Rectal smooth muscle tissue (tissue), 1 donor: Measurements from ENCODE around the gene PLXNA3.

Source experiments
- H3K27ac ChIP-seq: one replicate; pipeline ENCODE4 v1.7.0; 2013; ENCODE audit warnings: low read depth, low read length, inconsistent platforms
- H3K27me3 ChIP-seq: one replicate; pipeline ENCODE4 v1.7.0; 2013; ENCODE audit warnings: low read length; ENCODE audit not compliant: control insufficient read depth, insufficient read depth
- H3K36me3 ChIP-seq: one replicate; pipeline ENCODE4 v1.7.0; 2013; ENCODE audit warnings: low read length; ENCODE audit not compliant: control insufficient read depth, insufficient read depth
- H3K4me1 ChIP-seq: one replicate; pipeline ENCODE4 v1.7.0; 2013; ENCODE audit warnings: low read length; ENCODE audit not compliant: control insufficient read depth, insufficient read depth
- H3K4me3 ChIP-seq: one replicate; pipeline ENCODE4 v1.7.0; 2013; ENCODE audit warnings: low read length
- H3K9ac ChIP-seq: one replicate; pipeline ENCODE4 v1.7.0; 2013; ENCODE audit warnings: low read length

The PLXNA3 gene

GRCh38 chrX:154428176-154429171 lies 29.6 kb upstream of the PLXNA3 start, which contains the start of gene ATP6AP1:
Gene ATP6AP1, plus strand, starts transcription at chrX:154428677. Its CDS starts 16 bp downstream, at chrX:154428693.
- Histone ChIP-seq H3K27ac (peak within 1 kb of the TSS; percentile 64), H3K9ac (no peak within 1 kb of the TSS)

DNA sequence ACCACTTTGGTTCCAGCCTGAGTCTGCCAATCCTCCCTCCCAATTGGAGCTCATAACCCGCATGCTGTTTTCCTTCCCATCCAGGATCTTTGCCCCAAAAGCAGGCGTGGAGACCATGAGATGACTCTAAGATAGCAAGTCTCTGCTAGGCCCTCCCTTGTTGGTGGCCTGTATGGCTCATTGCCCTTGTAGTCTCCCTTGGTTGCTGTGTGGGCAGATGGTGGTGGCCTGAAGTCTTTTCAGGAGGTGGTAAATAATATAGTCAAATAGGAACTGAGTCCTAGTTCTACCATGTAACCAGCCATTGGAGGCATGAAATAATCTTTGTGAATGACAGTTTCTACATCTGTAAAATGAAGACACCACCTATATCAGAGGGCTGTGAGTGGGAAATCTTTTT lies 28.4 kb upstream of the PLXNA3 start:
- H3K4me1 ChIP-seq = peaks cover 6% of the 10 kb centered on the region
- peaks cover 12% of the 10 kb centered on the region for H3K36me3 ChIP-seq
- H3K27me3 ChIP-seq = no peaks in the 10 kb centered on the region
- H3K27ac ChIP-seq = no peak overlapping the region
- H3K4me3 ChIP-seq = peak overlapping the region; percentile 77
- H3K9ac ChIP-seq = no peak overlapping the region

More at GRCh38 chrX:154428176-154429171, 29.6 kb upstream of the PLXNA3 start, which contains the start of gene ATP6AP1:
- H3K4me1 ChIP-seq = peaks cover 6% of the 10 kb centered on the region
- peaks cover 7% of the 10 kb centered on the region for H3K36me3 ChIP-seq
- H3K27me3 ChIP-seq = no peaks in the 10 kb centered on the region
- H3K4me3 ChIP-seq = peak within 1 kb of the TSS; percentile 77

GRCh38 chrX:154430479-154430878 lies 27.6 kb upstream of the PLXNA3 start:
- no peaks in the 10 kb centered on the region for H3K27me3 ChIP-seq
- no peak overlapping the region for H3K4me3 ChIP-seq
- peaks cover 6% of the 10 kb centered on the region for H3K4me1 ChIP-seq
- no peak overlapping the region for H3K9ac ChIP-seq
- no peak overlapping the region for H3K27ac ChIP-seq
- H3K36me3 ChIP-seq = peaks cover 12% of the 10 kb centered on the region

DNA sequence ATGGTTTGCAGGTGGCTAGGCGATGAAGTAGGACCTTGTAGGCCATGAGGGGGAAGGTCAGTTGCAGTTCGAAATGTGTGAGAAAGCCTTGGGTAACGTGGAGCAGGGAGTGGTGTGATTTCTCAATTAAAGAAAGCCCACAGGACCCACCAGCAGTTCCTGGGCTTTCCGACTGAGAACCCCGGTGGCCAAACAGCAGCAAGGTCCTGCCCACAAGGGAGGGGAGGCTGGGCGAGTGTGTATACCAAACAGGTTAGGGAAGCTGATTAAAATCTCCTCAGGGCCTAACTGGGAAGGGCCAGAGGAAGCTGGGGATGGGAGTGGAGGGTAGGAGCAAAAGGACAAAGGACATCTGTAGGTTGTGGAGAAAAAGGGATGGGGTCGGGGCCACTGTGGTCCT lies 27.2 kb upstream of the PLXNA3 start:
- no peak overlapping the region for H3K9ac ChIP-seq
- H3K27ac ChIP-seq = no peak overlapping the region
- H3K27me3 ChIP-seq = no peaks in the 10 kb centered on the region

DNA sequence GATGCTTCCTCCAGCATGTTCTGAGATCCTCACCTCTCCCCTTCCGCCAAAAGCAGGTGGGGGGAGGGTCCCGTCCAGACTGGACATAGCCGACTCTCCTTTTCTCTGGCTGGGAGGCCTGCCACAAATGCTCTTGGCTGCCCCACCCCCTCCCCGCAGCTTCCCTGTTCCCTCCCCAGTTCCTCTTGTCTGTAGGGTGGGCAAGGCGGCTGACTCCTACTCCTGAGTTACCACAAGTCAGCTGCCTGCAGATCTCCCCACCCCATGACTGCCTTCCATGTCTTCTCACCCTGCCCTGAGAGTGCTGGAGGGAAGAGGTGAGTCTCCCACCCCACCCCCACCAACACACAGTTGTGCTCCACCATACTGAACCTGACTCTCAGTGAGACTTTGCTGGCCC lies 26.7 kb upstream of the PLXNA3 start:
- peaks cover 6% of the 10 kb centered on the region for H3K4me1 ChIP-seq
- no peak overlapping the region for H3K4me3 ChIP-seq
- peaks cover 12% of the 10 kb centered on the region for H3K36me3 ChIP-seq
- H3K9ac ChIP-seq = no peak overlapping the region
- H3K27ac ChIP-seq = no peak overlapping the region
- H3K27me3 ChIP-seq = no peaks in the 10 kb centered on the region

More for the DNA sequence above, 27.2 kb upstream of the PLXNA3 start:
- Histone ChIP-seq H3K36me3 (peaks cover 12% of the 10 kb centered on the region), H3K4me3 (no peak overlapping the region), H3K4me1 (peaks cover 6% of the 10 kb centered on the region)

DNA sequence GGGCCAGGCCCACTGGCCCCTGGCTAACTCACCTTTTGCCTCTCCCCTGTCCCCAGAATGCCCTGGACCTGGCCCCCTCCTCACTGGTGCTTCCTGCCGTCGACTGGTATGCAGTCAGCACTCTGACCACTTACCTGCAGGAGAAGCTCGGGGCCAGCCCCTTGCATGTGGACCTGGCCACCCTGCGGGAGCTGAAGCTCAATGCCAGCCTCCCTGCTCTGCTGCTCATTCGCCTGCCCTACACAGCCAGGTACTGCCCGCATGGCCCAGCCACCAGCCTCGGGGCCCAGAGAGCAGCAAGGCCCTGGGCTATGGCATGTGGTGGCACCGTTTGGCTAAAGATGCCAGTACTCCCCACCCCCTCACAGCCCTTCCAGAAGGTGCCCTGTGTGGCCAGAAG lies 25.9 kb upstream of the PLXNA3 start:
- H3K4me1 ChIP-seq = peaks cover 6% of the 10 kb centered on the region
- H3K4me3 ChIP-seq = no peak overlapping the region
- peaks cover 12% of the 10 kb centered on the region for H3K36me3 ChIP-seq
- H3K27me3 ChIP-seq = no peaks in the 10 kb centered on the region
- no peak overlapping the region for H3K9ac ChIP-seq
- no peak overlapping the region for H3K27ac ChIP-seq

DNA sequence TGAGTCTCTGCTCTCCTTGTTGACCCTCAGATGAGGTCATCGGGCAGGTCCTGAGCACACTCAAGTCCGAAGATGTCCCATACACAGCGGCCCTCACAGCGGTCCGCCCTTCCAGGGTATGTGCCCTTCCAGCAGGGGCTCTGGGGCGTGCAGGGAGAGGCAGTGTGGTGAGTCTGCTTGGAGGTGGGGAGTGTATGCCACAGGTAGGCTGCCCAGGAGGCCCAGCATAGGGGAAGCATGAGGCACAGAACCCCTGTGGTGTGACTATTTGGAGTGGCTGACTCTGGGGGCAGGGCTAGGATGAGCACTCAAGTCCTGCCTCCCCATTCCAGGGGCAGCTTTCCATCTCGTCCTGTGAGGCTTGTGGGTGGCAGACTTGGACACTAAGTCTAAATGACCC lies 24.5 kb upstream of the PLXNA3 start:
- Histone ChIP-seq H3K36me3 (peaks cover 12% of the 10 kb centered on the region), H3K4me3 (no peak overlapping the region), H3K9ac (no peak overlapping the region), H3K4me1 (peaks cover 10% of the 10 kb centered on the region), H3K27ac (no peak overlapping the region), H3K27me3 (no peaks in the 10 kb centered on the region)

- no peak overlapping the region for H3K27ac ChIP-seq
- H3K4me3 ChIP-seq = no peak overlapping the region
- H3K36me3 ChIP-seq = peaks cover 12% of the 10 kb centered on the region
- no peaks in the 10 kb centered on the region for H3K27me3 ChIP-seq
- H3K4me1 ChIP-seq = peaks cover 6% of the 10 kb centered on the region
- H3K9ac ChIP-seq = no peak overlapping the region
These were observed 23.5 kb upstream of the PLXNA3 start for GRCh38 chrX:154434394-154435168.

GRCh38 chrX:154435171-154435733 lies 22.8 kb upstream of the PLXNA3 start:
- H3K36me3 ChIP-seq = peaks cover 12% of the 10 kb centered on the region
- no peak overlapping the region for H3K27ac ChIP-seq
- no peak overlapping the region for H3K9ac ChIP-seq
- peaks cover 5% of the 10 kb centered on the region for H3K4me1 ChIP-seq
- H3K4me3 ChIP-seq = no peak overlapping the region
- H3K27me3 ChIP-seq = no peaks in the 10 kb centered on the region

DNA sequence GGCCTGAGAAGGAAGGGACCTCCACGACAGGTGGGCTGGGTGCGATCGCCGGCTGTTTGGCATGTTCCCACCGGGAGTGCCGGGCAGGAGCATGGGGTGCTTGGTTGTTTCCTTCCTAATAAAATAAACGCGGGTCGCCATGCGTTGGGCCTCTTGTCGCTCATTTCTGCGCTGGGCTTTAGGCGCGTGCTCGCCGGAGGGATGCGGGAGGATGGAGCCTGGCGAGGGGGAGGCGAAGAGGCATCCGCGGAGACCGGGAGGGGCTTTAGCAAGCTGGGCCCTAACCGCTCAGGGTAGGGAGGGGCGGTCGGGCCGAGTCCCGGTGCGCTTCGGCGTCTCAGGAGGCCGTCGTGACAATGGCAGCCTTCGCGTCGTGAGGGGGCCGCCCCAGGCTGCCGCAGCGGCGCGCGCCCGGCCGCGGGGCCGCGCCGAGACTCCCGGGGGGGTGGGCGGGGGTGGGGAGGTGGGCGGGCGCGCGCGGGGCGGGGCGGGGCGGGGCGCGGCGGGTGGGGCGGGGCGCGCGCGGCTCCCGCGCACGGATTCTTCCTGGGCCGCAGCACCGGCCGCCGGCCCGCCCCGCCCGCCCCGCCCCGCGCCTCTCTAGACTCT lies 21.6 kb upstream of the PLXNA3 start:
- Histone ChIP-seq H3K27me3 (no peaks in the 10 kb centered on the region), H3K4me3 (peak overlapping the region; percentile 74), H3K9ac (no peak overlapping the region), H3K27ac (peak overlapping the region; percentile 85), H3K4me1 (peaks cover 5% of the 10 kb centered on the region), H3K36me3 (peaks cover 16% of the 10 kb centered on the region)

DNA sequence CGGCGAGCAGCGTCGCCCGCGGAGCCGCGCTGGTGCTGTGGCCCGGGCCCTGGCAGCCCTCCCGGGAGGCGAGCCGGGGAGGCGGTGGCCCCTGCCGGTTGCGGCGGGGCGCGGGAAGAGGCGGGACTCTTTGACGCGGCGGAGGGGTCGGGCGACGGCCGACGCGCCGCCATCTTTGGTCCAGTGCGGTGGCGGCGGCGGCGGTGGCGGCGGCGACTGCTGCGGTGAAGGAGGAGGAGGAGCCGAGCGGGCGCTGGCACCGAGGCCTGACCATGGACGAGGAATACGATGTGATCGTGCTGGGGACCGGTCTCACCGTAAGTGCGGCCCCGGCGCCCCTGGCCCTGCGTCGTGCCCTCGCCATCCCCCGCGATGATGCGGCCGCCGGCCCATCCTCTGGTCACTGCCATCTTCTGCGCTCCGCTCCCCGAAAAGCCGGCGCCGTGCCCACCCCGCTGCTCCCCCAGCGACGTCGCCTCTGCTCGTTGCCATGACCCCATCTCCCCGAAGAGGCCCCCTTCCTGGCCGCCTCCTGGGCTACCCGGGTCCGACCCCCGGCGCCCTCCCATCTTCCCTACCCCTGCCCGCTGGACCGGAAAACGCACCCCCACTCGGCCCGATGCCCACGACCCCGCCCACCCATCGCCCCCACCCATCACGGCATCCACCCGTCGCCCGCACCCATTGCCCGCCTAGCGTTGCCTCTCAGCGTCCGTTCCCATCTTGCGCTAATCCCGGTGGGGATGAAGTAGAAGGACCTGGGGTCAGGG lies 20.9 kb upstream of the PLXNA3 start, which contains the start of gene GDI1:
Gene GDI1, plus strand, starts transcription at position 172 of the 770 bp plus-strand sequence. Its CDS starts 101 bp downstream, at position 273.
- H3K9ac ChIP-seq = peak within 1 kb of the TSS; percentile 78
- H3K27me3 ChIP-seq = no peaks in the 10 kb centered on the region
- H3K4me3 ChIP-seq = peak within 1 kb of the TSS; percentile 74
- H3K36me3 ChIP-seq = peaks cover 17% of the 10 kb centered on the region
- peak within 1 kb of the TSS; percentile 85 for H3K27ac ChIP-seq
- peaks cover 5% of the 10 kb centered on the region for H3K4me1 ChIP-seq
